Eye (tissue), 1 donor: Measurements from ENCODE around the gene TXNDC5.

Source experiments
- DNase-seq: peaks from one replicate; pipeline ENCODE4 v3.0.0-alpha.2; 2015

TXNDC5 gene

GRCh38 chr6:7910654-7911344 is at the start of gene TXNDC5:
Gene TXNDC5, minus strand, starts transcription at chr6:7910788. Its CDS starts 12 bp downstream, at chr6:7910776.
- DNase-seq = peak; percentile 87

- DNase-seq = no peak
These were observed 49.6 kb upstream of the TXNDC5 start for GRCh38 chr6:7960141-7960540.

- DNase-seq = no peak
These were observed 48.9 kb upstream of the TXNDC5 start for GRCh38 chr6:7959453-7959852.

- DNase-seq = no peak
These were observed 47.9 kb upstream of the TXNDC5 start for GRCh38 chr6:7958464-7958863.

- no peak for DNase-seq
These were observed 45.7 kb upstream of the TXNDC5 start for GRCh38 chr6:7956257-7956656.

GRCh38 chr6:7954477-7955200 is 44.1 kb upstream of the TXNDC5 start:
- DNase-seq = no peak

- no peak for DNase-seq
These were observed 43.2 kb upstream of the TXNDC5 start for GRCh38 chr6:7953753-7954152.

GRCh38 chr6:7939864-7940228 is 29.3 kb upstream of the TXNDC5 start:
- DNase-seq = no peak

GRCh38 chr6:7939184-7939863 is 28.7 kb upstream of the TXNDC5 start:
- DNase-seq = peak; percentile 83

- DNase-seq = no peak
These were observed 28.1 kb upstream of the TXNDC5 start for GRCh38 chr6:7938562-7939183.

- no peak for DNase-seq
These were observed 23.2 kb upstream of the TXNDC5 start for GRCh38 chr6:7933794-7934193.

- no peak for DNase-seq
These were observed 22.0 kb upstream of the TXNDC5 start for GRCh38 chr6:7932625-7933024.

GRCh38 chr6:7924867-7925266 is 14.3 kb upstream of the TXNDC5 start:
- no peak for DNase-seq

- DNase-seq = no peak
These were observed 12.0 kb upstream of the TXNDC5 start for GRCh38 chr6:7922596-7922995.

- DNase-seq = no peak
These were observed 11.1 kb upstream of the TXNDC5 start for GRCh38 chr6:7921632-7922092.

- no peak for DNase-seq
These were observed 10.5 kb upstream of the TXNDC5 start for GRCh38 chr6:7921046-7921445.

- no peak for DNase-seq
These were observed 9.8 kb upstream of the TXNDC5 start for GRCh38 chr6:7920425-7920824.

- no peak for DNase-seq
These were observed 9.3 kb upstream of the TXNDC5 start for GRCh38 chr6:7919871-7920270.

GRCh38 chr6:7918403-7918802 is 7.8 kb upstream of the TXNDC5 start:
- DNase-seq = no peak

GRCh38 chr6:7917729-7918128 is 7.1 kb upstream of the TXNDC5 start:
- no peak for DNase-seq

- no peak for DNase-seq
These were observed 6.4 kb upstream of the TXNDC5 start for GRCh38 chr6:7916959-7917358.

GRCh38 chr6:7914991-7915789 is 4.6 kb upstream of the TXNDC5 start:
- no peak for DNase-seq

- DNase-seq = no peak
These were observed 3.7 kb upstream of the TXNDC5 start for GRCh38 chr6:7914311-7914710.
